Neural cell (in vitro differentiated cells): Measurements from ENCODE around the gene B3GALT6. TPM values are rescaled to one million over a fixed set of nuclear protein-coding genes. Genes with fewer than 3 reads are reported as not detected.

Source experiments
- H2AFZ ChIP-seq: fragments of 200-600, 300-800 bp; sonication (generic), shearing (Covaris generic); 2 replicates; pipeline ENCODE4 v1.6.0; 2014; ENCODE audit warnings: low read depth, mild to moderate bottlenecking, antibody characterized with exemption, low read length, moderate library complexity
- H3F3A ChIP-seq: fragments of 200-600 bp; shearing (Covaris generic); 2 replicates; pipeline ENCODE4 v1.6.1; 2016; ENCODE audit warnings: mild to moderate bottlenecking, moderate library complexity, mixed read lengths, antibody characterized with exemption, low read length; ENCODE audit not compliant: insufficient read depth, poor library complexity, severe bottlenecking
- H3K27ac ChIP-seq: fragments of 200-600, 300-800 bp; sonication (generic), shearing (Covaris generic); 2 replicates; pipeline ENCODE4 v1.5.1; 2014; ENCODE audit warnings: mild to moderate bottlenecking, low read length, moderate library complexity
- H3K27me3 ChIP-seq: fragments of 300-800, 200-600 bp; sonication (generic), shearing (Covaris generic); 2 replicates; pipeline ENCODE4 v1.6.0; 2014; ENCODE audit warnings: mild to moderate bottlenecking, low read depth, low read length, moderate library complexity; ENCODE audit not compliant: insufficient read depth
- H3K36me3 ChIP-seq: fragments of 300-800, 200-600 bp; sonication (generic), shearing (Covaris generic); 2 replicates; pipeline ENCODE4 v1.5.1; 2014; ENCODE audit warnings: mild to moderate bottlenecking, antibody characterized with exemption, low read length, moderate library complexity; ENCODE audit not compliant: insufficient read depth
- H3K4me2 ChIP-seq: fragments of 300-800, 200-600 bp; sonication (generic), shearing (Covaris generic); 2 replicates; pipeline ENCODE4 v1.6.0; 2014; ENCODE audit warnings: mild to moderate bottlenecking, low read length
- H3K4me3 ChIP-seq: fragments of 300-800, 200-600 bp; sonication (generic), shearing (Covaris generic); 2 replicates; pipeline ENCODE4 v1.5.1; 2014; ENCODE audit warnings: mild to moderate bottlenecking, low read length, moderate library complexity
- H3K79me2 ChIP-seq: fragments of 200-600 bp; shearing (Covaris generic); replicated peaks from 2 replicates; pipeline ENCODE4 v1.6.0; 2014; ENCODE audit warnings: mild to moderate bottlenecking, low read length, moderate library complexity; ENCODE audit not compliant: insufficient read depth
- H3K9ac ChIP-seq: fragments of 300-800, 200-600 bp; sonication (generic), shearing (Covaris generic); 2 replicates; pipeline ENCODE4 v1.6.1; 2016; ENCODE audit warnings: mild to moderate bottlenecking, low read length, mixed read lengths
- H3K9me2 ChIP-seq: fragments of 200-600 bp; shearing (Covaris generic); 2 replicates; pipeline ENCODE4 v1.6.1; 2016; ENCODE audit warnings: mild to moderate bottlenecking, low read length, mixed read lengths; ENCODE audit not compliant: insufficient read depth
- H3K9me3 ChIP-seq: fragments of 200-600, 300-800 bp; sonication (generic), shearing (Covaris generic); 2 replicates; pipeline ENCODE4 v1.6.1; 2016; ENCODE audit warnings: mild to moderate bottlenecking, mixed run types, low read length, moderate library complexity, mixed read lengths
- H4K20me1 ChIP-seq: fragments of 200-600 bp; shearing (Covaris generic); 2 replicates; pipeline ENCODE4 v1.6.1; 2016; ENCODE audit warnings: mild to moderate bottlenecking, mixed run types; ENCODE audit not compliant: insufficient read depth
- EP300 ChIP-seq: fragments of 450-650 bp; conservative IDR thresholded peaks from 2 replicates; pipeline ENCODE4 v1.6.1; 2014; ENCODE audit warnings: antibody characterized with exemption, mild to moderate bottlenecking, moderate library complexity; ENCODE audit not compliant: poor library complexity, severe bottlenecking
- EZH2 ChIP-seq: fragments of 200-600, 300-800 bp; shearing (Covaris generic), sonication (generic); IDR thresholded peaks from 2 replicates; pipeline ENCODE4 v1.6.1; 2014; ENCODE audit warnings: antibody characterized with exemption, low read length, borderline replicate concordance, mild to moderate bottlenecking; ENCODE audit not compliant: insufficient read depth, poor library complexity, severe bottlenecking
- MXI1 ChIP-seq: fragments of 450-650 bp; conservative IDR thresholded peaks from 2 replicates; pipeline ENCODE4 v1.6.1; 2014; ENCODE audit warnings: antibody characterized with exemption, mild to moderate bottlenecking; ENCODE audit not compliant: poor library complexity, severe bottlenecking
- POLR2AphosphoS5 ChIP-seq: IDR thresholded peaks from 2 replicates; pipeline ENCODE4 v1.6.1; 2012
- RAD21 ChIP-seq: fragments of 450-650 bp; conservative IDR thresholded peaks from 2 replicates; pipeline ENCODE4 v1.6.1; 2014; ENCODE audit warnings: antibody characterized with exemption, mild to moderate bottlenecking, moderate library complexity
- SMC3 ChIP-seq: fragments of 450-650 bp; conservative IDR thresholded peaks from 2 replicates; pipeline ENCODE4 v1.6.1; 2014; ENCODE audit warnings: antibody characterized with exemption, mild to moderate bottlenecking, moderate library complexity; ENCODE audit not compliant: poor library complexity
- TAF1 ChIP-seq: IDR thresholded peaks from 2 replicates; pipeline ENCODE4 v1.6.1; 2012; ENCODE audit warnings: low read depth
- polyA plus RNA-seq: library from polyadenylated mRNA; depleted of rRNA; stranded (reverse); fragments of >200 nt; gene quantifications from 2 replicates; pipeline ENCODE4 v1.2.3, GENCODE V29; 2014
- TF ChIP-seq, protein P1 (sequence below): IDR thresholded peaks from 2 replicates; pipeline ENCODE4 v1.6.1; 2012; ENCODE audit warnings: borderline replicate concordance
- TF ChIP-seq, protein P2 (sequence below): fragments of 450-650 bp; IDR thresholded peaks from 2 replicates; pipeline ENCODE4 v1.5.1; 2014; ENCODE audit warnings: antibody characterized with exemption, mild to moderate bottlenecking, moderate library complexity; ENCODE audit not compliant: poor library complexity, severe bottlenecking

B3GALT6 gene
- polyA plus RNA-seq, 1 donor from 2014 or later = 46.5 TPM

DNA sequence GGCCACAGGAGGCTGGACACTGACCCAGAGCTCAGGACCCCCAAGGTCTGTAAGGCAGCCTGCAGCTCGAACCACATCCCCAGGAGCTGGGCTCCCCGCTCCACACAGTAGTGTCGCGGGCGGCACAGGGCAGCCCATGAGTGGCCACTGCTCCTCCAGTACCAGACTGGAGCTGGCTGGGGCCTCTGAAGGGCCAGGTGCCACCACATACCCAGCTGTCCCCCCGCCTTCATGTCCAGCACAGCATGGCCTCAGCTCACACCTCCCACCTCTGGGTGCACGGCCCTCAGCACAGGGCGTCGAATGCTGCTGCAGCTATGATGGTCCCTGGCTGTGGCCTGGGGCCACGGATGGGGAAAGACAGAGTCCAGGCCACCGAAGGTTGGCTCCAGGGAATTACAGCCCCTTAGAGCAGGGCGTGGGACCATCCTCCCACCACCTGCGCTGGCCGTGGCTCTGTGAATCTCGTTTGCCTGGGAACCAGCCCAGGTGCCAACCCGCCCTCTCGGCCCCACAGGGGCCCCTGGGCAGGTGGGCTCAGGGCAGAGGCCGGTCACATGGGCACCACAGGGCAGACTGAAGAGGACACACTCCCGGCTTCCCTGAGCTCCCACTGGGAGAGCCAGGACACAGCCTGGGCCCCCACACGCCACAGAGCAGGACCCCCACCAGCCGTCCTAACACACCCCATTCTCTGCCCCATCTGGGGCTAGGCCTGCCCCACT, 16.0 kb upstream of the B3GALT6 start:
- H3K36me3 ChIP-seq = no peaks in the 10 kb centered on the region
- no peak overlapping the region for H2AFZ ChIP-seq
- no peaks in the 10 kb centered on the region for H4K20me1 ChIP-seq
- no peak overlapping the region for H3K27ac ChIP-seq
- H3K9me2 ChIP-seq = no peaks in the 10 kb centered on the region
- H3K79me2 ChIP-seq = no peaks in the 10 kb centered on the region
- no peak overlapping the region for H3K4me2 ChIP-seq
- H3K4me3 ChIP-seq = no peak overlapping the region
- TF ChIP-seq EZH2 = no peak
- TF ChIP-seq POLR2AphosphoS5 = no peak
- H3K27me3 ChIP-seq = no peaks in the 10 kb centered on the region
- H3K9me3 ChIP-seq = no peaks in the 10 kb centered on the region
- no peak overlapping the region for H3K9ac ChIP-seq
- H3F3A ChIP-seq = no peaks in the 10 kb centered on the region

DNA sequence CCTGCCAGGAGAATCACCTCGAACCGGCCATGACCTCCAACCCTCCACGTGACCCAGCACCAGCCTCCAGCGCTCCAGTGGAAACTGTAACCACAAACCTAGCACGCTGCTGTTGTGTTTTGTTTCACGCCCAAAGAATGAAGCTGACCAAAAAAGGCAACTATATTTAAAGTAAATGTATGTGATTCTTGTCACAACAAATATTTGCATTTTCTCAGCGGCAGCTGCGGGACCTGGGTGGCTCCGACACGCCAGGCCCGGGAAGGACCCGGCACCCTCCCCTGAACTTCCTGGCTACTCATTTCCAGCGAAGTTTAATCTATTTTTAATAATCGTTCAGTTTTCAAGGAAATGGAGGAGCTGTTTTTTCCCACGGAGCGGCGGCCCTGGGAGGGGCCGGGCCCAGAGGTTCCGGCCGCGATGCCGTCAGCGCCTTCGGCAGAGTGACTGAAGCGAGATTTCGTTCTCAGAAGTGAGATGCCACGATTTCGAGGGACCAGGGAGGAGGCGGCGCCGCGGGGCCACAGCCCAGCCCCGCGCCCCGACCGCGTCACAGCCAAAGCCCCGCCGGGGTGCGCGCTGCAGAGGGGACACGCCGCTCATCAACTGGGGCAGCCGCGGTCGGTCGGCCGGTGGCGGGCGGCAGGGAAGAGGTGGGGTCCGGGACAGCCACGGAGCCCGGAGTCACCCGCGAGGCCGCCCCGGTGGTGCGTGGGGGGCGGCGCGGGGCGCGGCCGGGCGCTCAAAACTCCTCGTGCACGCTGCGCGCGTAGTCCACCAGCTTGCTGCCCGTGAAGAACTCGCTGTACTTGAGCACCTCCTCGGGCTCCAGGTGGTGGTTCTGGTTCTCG, 15.0 kb upstream of the B3GALT6 start:
- Histone ChIP-seq H2AFZ (no peak overlapping the region), H3K9me3 (no peaks in the 10 kb centered on the region), H3K36me3 (no peaks in the 10 kb centered on the region), H3K9ac (no peak overlapping the region), H3K9me2 (no peaks in the 10 kb centered on the region), H4K20me1 (no peaks in the 10 kb centered on the region), H3K27ac (no peak overlapping the region), H3F3A (no peaks in the 10 kb centered on the region), H3K4me2 (no peak overlapping the region), H3K79me2 (no peaks in the 10 kb centered on the region), H3K4me3 (no peak overlapping the region), H3K27me3 (no peaks in the 10 kb centered on the region)
- TF ChIP-seq, protein P1, sequence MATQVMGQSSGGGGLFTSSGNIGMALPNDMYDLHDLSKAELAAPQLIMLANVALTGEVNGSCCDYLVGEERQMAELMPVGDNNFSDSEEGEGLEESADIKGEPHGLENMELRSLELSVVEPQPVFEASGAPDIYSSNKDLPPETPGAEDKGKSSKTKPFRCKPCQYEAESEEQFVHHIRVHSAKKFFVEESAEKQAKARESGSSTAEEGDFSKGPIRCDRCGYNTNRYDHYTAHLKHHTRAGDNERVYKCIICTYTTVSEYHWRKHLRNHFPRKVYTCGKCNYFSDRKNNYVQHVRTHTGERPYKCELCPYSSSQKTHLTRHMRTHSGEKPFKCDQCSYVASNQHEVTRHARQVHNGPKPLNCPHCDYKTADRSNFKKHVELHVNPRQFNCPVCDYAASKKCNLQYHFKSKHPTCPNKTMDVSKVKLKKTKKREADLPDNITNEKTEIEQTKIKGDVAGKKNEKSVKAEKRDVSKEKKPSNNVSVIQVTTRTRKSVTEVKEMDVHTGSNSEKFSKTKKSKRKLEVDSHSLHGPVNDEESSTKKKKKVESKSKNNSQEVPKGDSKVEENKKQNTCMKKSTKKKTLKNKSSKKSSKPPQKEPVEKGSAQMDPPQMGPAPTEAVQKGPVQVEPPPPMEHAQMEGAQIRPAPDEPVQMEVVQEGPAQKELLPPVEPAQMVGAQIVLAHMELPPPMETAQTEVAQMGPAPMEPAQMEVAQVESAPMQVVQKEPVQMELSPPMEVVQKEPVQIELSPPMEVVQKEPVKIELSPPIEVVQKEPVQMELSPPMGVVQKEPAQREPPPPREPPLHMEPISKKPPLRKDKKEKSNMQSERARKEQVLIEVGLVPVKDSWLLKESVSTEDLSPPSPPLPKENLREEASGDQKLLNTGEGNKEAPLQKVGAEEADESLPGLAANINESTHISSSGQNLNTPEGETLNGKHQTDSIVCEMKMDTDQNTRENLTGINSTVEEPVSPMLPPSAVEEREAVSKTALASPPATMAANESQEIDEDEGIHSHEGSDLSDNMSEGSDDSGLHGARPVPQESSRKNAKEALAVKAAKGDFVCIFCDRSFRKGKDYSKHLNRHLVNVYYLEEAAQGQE = no peak
- TF ChIP-seq MXI1 = no peak
- no peak for TF ChIP-seq EP300
- TF ChIP-seq SMC3 = no peak
- no peak for TF ChIP-seq EZH2
- TF ChIP-seq TAF1 = no peak
- TF ChIP-seq POLR2AphosphoS5 = no peak
- no peak for TF ChIP-seq RAD21
- TF ChIP-seq, protein P2, sequence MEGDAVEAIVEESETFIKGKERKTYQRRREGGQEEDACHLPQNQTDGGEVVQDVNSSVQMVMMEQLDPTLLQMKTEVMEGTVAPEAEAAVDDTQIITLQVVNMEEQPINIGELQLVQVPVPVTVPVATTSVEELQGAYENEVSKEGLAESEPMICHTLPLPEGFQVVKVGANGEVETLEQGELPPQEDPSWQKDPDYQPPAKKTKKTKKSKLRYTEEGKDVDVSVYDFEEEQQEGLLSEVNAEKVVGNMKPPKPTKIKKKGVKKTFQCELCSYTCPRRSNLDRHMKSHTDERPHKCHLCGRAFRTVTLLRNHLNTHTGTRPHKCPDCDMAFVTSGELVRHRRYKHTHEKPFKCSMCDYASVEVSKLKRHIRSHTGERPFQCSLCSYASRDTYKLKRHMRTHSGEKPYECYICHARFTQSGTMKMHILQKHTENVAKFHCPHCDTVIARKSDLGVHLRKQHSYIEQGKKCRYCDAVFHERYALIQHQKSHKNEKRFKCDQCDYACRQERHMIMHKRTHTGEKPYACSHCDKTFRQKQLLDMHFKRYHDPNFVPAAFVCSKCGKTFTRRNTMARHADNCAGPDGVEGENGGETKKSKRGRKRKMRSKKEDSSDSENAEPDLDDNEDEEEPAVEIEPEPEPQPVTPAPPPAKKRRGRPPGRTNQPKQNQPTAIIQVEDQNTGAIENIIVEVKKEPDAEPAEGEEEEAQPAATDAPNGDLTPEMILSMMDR = no peak
